Cerebellar cortex (tissue), 1 donor: ENCODE data around the gene CDC42EP3.
A peak's percentile ranks its signal among the peaks of the same experiment; 100 is the strongest.

Experiments used
- DNase-seq: peaks from one replicate; pipeline ENCODE4 v3.0.0-alpha.2; 2015; ENCODE audit warnings: low spot score

CDC42EP3 gene

GRCh38 chr2:37671009-37671815, at the start of gene CDC42EP3:
Gene CDC42EP3, minus strand, starts transcription at chr2:37671642. Its CDS starts 25,055 bp downstream, at chr2:37646587.
- DNase-seq, result peak; percentile 20

- no peak for DNase-seq
These were observed 49.7 kb upstream of the CDC42EP3 start for GRCh38 chr2:37721201-37721560.

- no peak for DNase-seq
These were observed 49.2 kb upstream of the CDC42EP3 start for GRCh38 chr2:37720533-37721200.

GRCh38 chr2:37718515-37719161, 47.2 kb upstream of the CDC42EP3 start:
- no peak for DNase-seq

- DNase-seq, result no peak
These were observed 41.8 kb upstream of the CDC42EP3 start for GRCh38 chr2:37713258-37713700.

- DNase-seq, result no peak
These were observed 40.4 kb upstream of the CDC42EP3 start for GRCh38 chr2:37711831-37712230.

GRCh38 chr2:37711308-37711731, 39.9 kb upstream of the CDC42EP3 start:
- DNase-seq, result no peak

- DNase-seq, result no peak
These were observed 37.7 kb upstream of the CDC42EP3 start for GRCh38 chr2:37709111-37709510.

GRCh38 chr2:37708146-37708545, 36.7 kb upstream of the CDC42EP3 start:
- DNase-seq, result no peak

GRCh38 chr2:37707393-37707792, 36.0 kb upstream of the CDC42EP3 start:
- DNase-seq, result no peak

- DNase-seq, result no peak
These were observed 35.1 kb upstream of the CDC42EP3 start for GRCh38 chr2:37706334-37707183.

GRCh38 chr2:37705191-37705590, 33.7 kb upstream of the CDC42EP3 start:
- DNase-seq, result no peak

GRCh38 chr2:37698931-37699481, 27.6 kb upstream of the CDC42EP3 start:
- no peak for DNase-seq

GRCh38 chr2:37695336-37695735, 23.9 kb upstream of the CDC42EP3 start:
- DNase-seq, result no peak

GRCh38 chr2:37692711-37693110, 21.3 kb upstream of the CDC42EP3 start:
- no peak for DNase-seq

- DNase-seq, result no peak
These were observed 18.3 kb upstream of the CDC42EP3 start for GRCh38 chr2:37689751-37690150.

GRCh38 chr2:37688771-37689468, 17.5 kb upstream of the CDC42EP3 start:
- no peak for DNase-seq

GRCh38 chr2:37686792-37687526, 15.5 kb upstream of the CDC42EP3 start:
- DNase-seq, result no peak

GRCh38 chr2:37684809-37685208, 13.4 kb upstream of the CDC42EP3 start:
- DNase-seq, result no peak
